DMS153 treated with DMSO at 0.1 percent for 48 hours (cell line): ENCODE data around the gene PATL1.

ENCODE experiments used
- DNase-seq: peaks from one replicate; lab custom pipeline; 2025; ENCODE audit not compliant: unreplicated experiment; lab: John Stamatoyannopoulos, UW

Gene PATL1

DNA sequence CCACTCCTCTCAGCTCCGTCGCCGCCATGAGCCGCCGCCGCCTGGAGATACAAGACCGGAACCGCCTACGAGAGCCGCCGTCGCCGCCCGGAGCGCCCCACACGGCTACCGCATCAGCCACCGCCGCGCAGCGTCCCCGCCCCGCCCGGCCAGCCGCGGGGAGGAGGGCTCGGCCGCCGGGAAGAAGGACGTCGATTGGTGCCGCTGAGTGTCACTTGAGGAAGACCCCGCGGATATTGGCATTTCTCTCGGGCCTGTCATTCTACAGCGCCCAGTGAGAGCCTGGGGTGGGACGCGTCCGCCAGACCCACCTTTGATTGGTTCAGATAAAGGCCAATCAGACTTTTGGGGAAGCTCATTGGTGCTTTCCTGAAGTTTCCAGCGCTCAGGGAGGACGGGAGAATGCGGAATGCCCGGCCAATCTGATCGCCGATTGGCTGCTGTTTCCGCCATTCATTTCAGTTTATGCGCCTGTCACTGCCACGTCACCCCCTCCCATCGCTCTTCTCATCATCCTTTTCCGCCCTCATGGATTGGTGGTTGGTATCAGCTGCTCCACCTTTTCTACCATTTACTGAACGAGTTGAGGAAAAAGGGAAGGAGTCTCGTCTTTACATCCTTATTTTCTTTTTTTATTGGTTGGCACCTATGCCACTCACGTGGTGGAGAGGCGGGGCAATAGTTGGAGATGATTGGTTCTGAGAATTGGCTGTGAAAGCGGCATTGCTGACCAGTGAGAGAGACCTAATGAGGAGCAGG, 53.0 kb downstream of the PATL1 start, which contains the start of gene OSBP:
Gene OSBP, minus strand, starts transcription at position 138 of the 759 bp plus-strand sequence. Its CDS starts 110 bp downstream, at position 28.
- DNase-seq, result peak; percentile 100

DNA sequence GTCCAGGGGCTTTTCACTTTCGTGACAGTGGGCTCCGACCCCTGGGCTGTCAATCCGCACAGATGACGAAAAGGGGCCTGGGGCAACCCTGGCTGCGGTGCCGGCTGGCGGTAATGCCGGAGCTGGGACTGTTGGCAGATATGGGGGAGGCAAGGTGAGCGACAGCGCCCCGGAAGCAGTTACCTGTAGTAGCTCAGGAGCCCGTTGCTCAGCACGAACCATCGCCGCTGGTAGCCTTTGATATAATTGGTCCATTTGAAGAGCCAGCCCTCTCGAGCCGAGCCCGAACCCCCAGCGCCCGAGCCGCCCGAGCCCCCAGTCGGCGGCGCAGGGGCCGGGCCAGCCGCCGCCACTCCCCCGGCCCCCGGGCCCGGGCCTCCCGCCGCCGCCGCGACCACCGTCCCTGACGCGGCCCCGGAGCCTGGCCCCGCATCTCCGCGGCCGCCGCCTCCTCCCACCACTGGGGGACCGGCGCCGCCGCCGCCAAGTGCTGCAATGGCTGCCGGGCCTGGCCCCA, 53.7 kb downstream of the PATL1 start:
- DNase-seq, result no peak

DNA sequence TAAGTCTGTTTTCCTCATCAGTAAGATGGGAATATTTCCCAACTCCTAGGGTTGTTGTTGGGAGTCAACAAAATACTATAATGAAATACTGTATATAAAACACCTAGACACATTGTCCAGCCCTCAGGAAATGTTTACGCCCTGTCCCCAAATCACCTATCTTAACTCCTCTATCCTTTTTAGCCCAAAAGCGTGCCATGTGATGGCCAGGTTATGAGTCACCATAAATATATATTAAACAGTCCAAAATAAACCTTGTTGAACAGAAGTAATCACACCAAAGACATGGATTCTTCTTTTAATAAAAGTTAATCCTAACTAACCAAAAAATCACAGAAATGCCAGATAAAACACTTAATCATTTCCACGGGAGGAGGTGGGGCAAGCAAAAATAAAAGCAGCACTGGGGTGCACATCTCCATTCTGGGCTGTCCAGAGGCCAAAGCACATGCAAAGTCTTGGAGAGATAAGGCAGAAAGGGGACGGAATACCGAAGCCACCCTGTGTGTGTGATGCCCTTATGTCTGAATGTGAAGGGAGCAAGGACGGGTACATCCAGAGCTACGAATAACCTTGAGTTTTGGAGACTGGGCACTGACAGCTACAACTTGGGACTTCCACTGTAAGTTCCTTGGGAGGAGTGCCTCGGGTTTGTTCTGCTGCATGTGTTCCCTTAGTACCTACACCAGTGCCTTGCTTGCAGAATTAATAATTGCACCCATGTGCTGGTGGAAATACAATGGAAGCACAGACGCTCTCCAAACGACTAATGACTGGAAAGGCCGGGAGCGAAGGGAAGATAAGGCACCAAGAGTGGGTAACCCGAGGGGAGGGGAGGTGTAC, 54.3 kb downstream of the PATL1 start:
- no peak for DNase-seq

GRCh38 chr11:59611570-59612565, 57.0 kb downstream of the PATL1 start:
- DNase-seq, result peak; percentile 20

DNA sequence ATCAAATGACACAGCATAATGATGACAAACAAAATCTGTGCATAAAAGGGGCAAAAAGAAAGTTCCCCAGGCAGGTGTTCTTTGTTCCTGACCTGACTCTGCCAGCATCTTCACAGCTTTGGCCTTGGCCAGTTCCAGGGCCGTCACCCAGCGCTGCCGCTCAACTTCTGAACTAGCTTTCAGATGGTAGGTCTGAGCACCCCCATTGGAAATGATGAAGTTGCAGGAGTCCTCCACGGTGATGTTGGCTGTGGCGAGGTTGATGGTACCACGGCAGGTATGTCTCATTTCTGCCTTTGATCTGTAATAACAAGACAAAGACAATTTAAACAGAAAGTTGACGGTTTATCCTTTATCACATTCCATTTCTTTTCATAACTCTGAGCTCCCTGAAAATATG, 58.5 kb downstream of the PATL1 start:
- DNase-seq, result no peak

DNA sequence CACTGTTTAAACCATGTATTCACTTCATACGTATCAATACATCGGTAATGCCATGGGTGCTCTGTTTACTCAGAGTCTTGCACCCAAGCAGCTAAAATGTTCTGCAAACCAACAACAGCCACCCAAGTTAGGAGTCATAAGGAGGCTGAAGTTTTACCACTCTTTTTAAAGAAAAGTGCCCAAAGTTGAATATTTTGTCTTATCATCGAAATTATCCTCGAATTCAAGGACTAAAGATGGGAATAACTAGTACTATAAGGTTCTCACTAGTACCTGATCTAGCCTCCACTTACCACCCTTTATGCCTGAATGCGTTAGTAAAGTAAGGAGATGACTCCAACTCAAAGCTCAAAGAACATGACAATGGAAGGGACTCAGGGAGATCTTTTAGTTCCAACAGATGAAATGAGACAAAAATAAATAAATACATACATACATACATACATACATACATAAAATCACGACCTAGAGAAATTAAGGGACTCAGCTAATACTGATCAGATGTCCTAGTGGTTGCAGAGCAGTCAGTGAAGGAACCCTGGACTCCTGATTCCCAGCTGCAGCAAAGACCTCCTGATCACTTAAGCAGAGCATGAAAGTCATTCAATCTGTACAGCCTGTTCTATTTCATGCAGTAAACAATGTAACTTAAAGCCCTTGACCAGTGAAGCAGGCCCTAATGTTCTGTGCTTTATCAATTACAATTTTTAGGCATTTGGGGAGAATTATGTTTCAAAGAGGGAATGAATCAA, 61.0 kb downstream of the PATL1 start:
- DNase-seq, result no peak

DNA sequence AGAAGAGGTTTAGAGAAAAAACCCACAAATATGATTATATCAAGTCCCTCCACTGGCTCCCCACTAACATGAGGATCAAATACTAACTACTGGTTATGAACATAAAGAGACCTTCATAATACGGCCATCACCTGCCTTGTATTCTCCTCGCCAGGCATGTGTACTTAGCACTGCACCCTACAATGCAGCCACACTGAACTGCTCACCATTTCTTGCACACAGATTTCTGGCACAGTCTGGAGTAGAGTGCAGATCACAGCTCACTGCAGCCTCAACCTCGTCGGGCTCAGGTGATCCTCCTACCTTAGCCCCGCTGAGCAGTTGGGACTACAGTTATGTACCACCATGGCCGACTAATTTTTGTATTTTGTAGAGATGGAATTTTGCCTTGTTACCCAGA, 66.4 kb downstream of the PATL1 start:
- DNase-seq, result no peak

GRCh38 chr11:59601788-59602187, 67.0 kb downstream of the PATL1 start:
- DNase-seq, result no peak

DNA sequence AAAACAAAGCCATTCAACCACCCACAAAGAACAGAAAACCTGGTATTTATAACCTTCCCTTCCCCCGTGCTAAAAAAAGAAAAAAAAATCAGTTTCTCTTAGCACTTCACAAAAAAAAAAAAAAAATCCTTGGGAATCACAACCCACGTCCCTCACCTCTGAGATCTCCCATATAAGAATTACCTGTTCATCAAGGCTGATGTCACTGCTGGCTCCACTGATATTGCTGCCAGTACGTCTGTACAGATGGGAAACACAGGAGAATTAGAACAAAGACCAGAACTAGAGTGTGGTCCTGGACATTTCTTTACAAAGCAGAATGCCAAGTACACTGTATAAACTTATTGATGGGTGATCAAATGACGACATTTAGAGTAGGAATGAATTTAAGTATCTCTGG, 68.2 kb downstream of the PATL1 start:
- no peak for DNase-seq

- DNase-seq, result no peak
These were observed 68.6 kb downstream of the PATL1 start for GRCh38 chr11:59600234-59600633.

- DNase-seq, result no peak
These were observed 69.9 kb downstream of the PATL1 start for GRCh38 chr11:59598961-59599360.
